Common myeloid progenitor, CD34-positive (primary cell): ENCODE measurements around the gene RBFOX2.

Experiments
- CTCF ChIA-PET: fragments of 350-600 bp; sonication (Branson Sonifier 250); formaldehyde crosslinking; loops from one replicate; lab custom pipeline; 2021; ENCODE audit warnings: antibody characterized with exemption; lab: Charles Lee
- POLR2A ChIA-PET: fragments of 350-600 bp; sonication (Branson Sonifier 250); formaldehyde crosslinking; loops from one replicate; lab custom pipeline; 2021; ENCODE audit warnings: antibody characterized with exemption; lab: Charles Lee
- DNase-seq, 3 donors: peaks; one replicate each; pipeline versions ENCODE4 v3.0.0 to v3.0.0-alpha.2; 2013
- H3K27ac ChIP-seq, 2 experiments: 1 replicate in 1 of 2; 2 replicates in 1 of 2; pipeline ENCODE4 v1.7.0; 2013; ENCODE audit warnings: inconsistent platforms in 2 of 2, low read length in 2 of 2, mild to moderate bottlenecking in 2 of 2, low read depth in 1 of 2, moderate library complexity in 1 of 2; ENCODE audit not compliant: severe bottlenecking in 2 of 2, insufficient read depth in 1 of 2, poor library complexity in 1 of 2
- H3K27me3 ChIP-seq, 5 experiments: replicated peaks in 2 of 5; 1 replicate in 3 of 5; 2 replicates in 2 of 5; pipeline versions ENCODE4 v1.6.1 to v1.7.0; 2013; ENCODE audit warnings: low read length in 4 of 5, mild to moderate bottlenecking in 2 of 5, moderate library complexity in 2 of 5, inconsistent platforms in 1 of 5; ENCODE audit not compliant: insufficient read depth in 5 of 5, control insufficient read depth in 4 of 5
- H3K36me3 ChIP-seq, 4 experiments: 1 replicate in 2 of 4; 2 replicates in 2 of 4; pipeline versions ENCODE4 v1.6.1 to v1.7.0; 2013; ENCODE audit warnings: low read length in 3 of 4, control low read depth in 1 of 4, mild to moderate bottlenecking in 1 of 4; ENCODE audit not compliant: control insufficient read depth in 4 of 4, insufficient read depth in 4 of 4
- H3K4me1 ChIP-seq, 4 experiments: 1 replicate in 3 of 4; 2 replicates in 1 of 4; pipeline versions ENCODE4 v1.6.1 to v1.7.1; 2013; ENCODE audit warnings: low read length in 3 of 4, mild to moderate bottlenecking in 3 of 4, control low read depth in 1 of 4, inconsistent platforms in 1 of 4, moderate library complexity in 1 of 4; ENCODE audit not compliant: control insufficient read depth in 4 of 4, insufficient read depth in 4 of 4; ENCODE audit errors: control extremely low read depth in 1 of 4
- H3K4me3 ChIP-seq, 7 experiments: 1 replicate in 4 of 7; 2 replicates in 3 of 7; pipeline versions ENCODE4 v1.5.1 to v1.7.0; 2013; ENCODE audit warnings: mild to moderate bottlenecking in 7 of 7, low read length in 6 of 7, moderate library complexity in 6 of 7, inconsistent platforms in 2 of 7, low read depth in 2 of 7, control low read depth in 1 of 7; ENCODE audit not compliant: insufficient read depth in 4 of 7, control insufficient read depth in 1 of 7; ENCODE audit errors: extremely low read depth in 1 of 7
- H3K9me3 ChIP-seq, 5 experiments: 1 replicate in 4 of 5; 2 replicates in 1 of 5; pipeline versions ENCODE4 v1.6.1 to v1.7.1; 2013; ENCODE audit warnings: low read length in 4 of 5, mild to moderate bottlenecking in 2 of 5, inconsistent platforms in 1 of 5, low read depth in 1 of 5, moderate library complexity in 1 of 5; ENCODE audit not compliant: control insufficient read depth in 4 of 5, insufficient read depth in 2 of 5; ENCODE audit errors: control extremely low read depth in 1 of 5
- WGBS: methylation state at CpG from one replicate; pipeline ENCODE4 v1.1.5; 2013; ENCODE audit not compliant: insufficient coverage; 5-methylcytosine and 5-hydroxymethylcytosine counted together

RBFOX2 gene

GRCh38 chr22:36029406-36029755, 757 bp upstream of the RBFOX2 start:
- WGBS = 61% methylated on average over 5 of the region's 7 CpGs
- POLR2A ChIA-PET = no interaction called here
- H3K27ac ChIP-seq = peak overlapping the region in 1 of 2 experiments; percentile 34

GRCh38 chr22:36027935-36028645, 534 bp downstream of the RBFOX2 start:
- WGBS = under 1% methylated on average over 57 of the region's 87 CpGs
- peak in 1 of 3 donors; percentile 8 for DNase-seq
- ChIA-PET POLR2A (interaction anchor here (0.5 kb wide), 2 partner anchors 23 to 48 kb away, joined by 3 read pairs; no protein-coding TSS in a partner anchor), CTCF (interaction anchor here (0.9 to 3.1 kb wide), 2 partner anchors 12 to 37 kb away, joined by 3 to 13 read pairs; no protein-coding TSS in a partner anchor)
- Histone ChIP-seq H3K27ac (no peak overlapping the region), H3K4me3 (peak overlapping the region; percentile 59 to 89 (median 72)), H3K27me3 (peaks cover 0 to 2% (median 0%) of the 10 kb centered on the region in 5 experiments), H3K4me1 (peaks cover 5 to 19% (median 13%) of the 10 kb centered on the region in 4 experiments), H3K9me3 (no peaks in the 10 kb centered on the region), H3K36me3 (no peaks in the 10 kb centered on the region)

More at GRCh38 chr22:36029406-36029755, 757 bp upstream of the RBFOX2 start:
- Histone ChIP-seq H3K4me3 (peak overlapping the region; percentile 46 to 89 (median 75)), H3K9me3 (no peaks in the 10 kb centered on the region), H3K36me3 (no peaks in the 10 kb centered on the region), H3K27me3 (peaks cover 0 to 2% (median 0%) of the 10 kb centered on the region in 5 experiments), H3K4me1 (peaks cover 5 to 19% (median 13%) of the 10 kb centered on the region in 4 experiments)
- CTCF ChIA-PET = interaction anchor here (0.8 to 2.8 kb wide), 2 partner anchors 9 to 37 kb away, joined by 3 to 7 read pairs; no protein-coding TSS in a partner anchor
- no peak for DNase-seq

DNA sequence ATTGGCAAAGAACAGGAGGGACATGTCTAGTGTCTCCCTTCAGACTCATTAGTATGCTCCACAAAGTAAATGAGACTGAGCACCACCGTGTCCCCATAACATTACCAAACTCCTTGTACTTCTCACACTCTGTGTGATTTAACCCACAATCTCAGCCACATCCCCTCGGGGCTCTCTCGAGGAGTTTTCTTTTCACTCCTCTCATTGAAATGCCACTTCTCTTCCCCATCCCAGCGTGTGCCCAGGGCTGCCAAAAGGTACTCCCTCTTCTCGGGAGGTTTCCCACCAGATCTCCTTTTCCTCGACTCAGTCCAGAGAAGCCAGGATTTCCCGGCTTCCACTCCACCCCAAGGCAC, 1.1 kb downstream of the RBFOX2 start:
- H3K4me1 ChIP-seq = peaks cover 5 to 21% (median 13%) of the 10 kb centered on the region in 4 experiments
- no peaks in the 10 kb centered on the region for H3K9me3 ChIP-seq
- ChIA-PET POLR2A (no interaction called here), CTCF (interaction anchor here (0.6 to 3.1 kb wide), 3 partner anchors 8 to 38 kb away, joined by 3 to 13 read pairs (median 4); no protein-coding TSS in a partner anchor)
- H3K36me3 ChIP-seq = no peaks in the 10 kb centered on the region
- peaks cover 0 to 2% (median 0%) of the 10 kb centered on the region in 5 experiments for H3K27me3 ChIP-seq
- DNase-seq = peak in 2 of 3 donors; percentile 28 to 46
- H3K27ac ChIP-seq = no peak overlapping the region
- H3K4me3 ChIP-seq = peak overlapping the region in 6 of 7 experiments; percentile 59 to 89 (median 72)
- WGBS = 6% methylated on average over 7 of the region's 7 CpGs

DNA sequence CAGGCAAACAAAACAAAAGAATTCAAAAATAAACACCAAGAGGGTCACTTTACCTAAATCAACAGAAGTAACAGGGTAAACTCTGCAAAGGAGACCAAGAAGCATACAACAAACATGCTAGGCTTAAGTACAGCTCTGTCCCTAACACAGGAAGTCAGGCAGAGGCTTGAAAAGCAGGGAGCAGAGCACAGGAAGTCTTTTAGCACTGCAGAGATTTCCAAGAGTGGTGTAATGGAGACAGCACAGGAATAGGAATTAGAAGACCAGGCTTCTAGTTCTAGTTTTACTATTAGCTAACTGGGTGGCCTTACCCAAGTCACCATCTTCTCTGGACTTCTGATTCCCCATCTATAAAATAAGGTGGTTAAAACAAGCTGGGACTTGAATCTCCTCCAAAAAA, 1.9 kb downstream of the RBFOX2 start:
- no peaks in the 10 kb centered on the region for H3K9me3 ChIP-seq
- no peak overlapping the region for H3K4me3 ChIP-seq
- H3K27ac ChIP-seq = no peak overlapping the region
- ChIA-PET CTCF (interaction anchor here (0.6 to 3.1 kb wide), 3 partner anchors 8 to 39 kb away, joined by 3 to 13 read pairs (median 4); no protein-coding TSS in a partner anchor), POLR2A (no interaction called here)
- no peaks in the 10 kb centered on the region for H3K36me3 ChIP-seq
- H3K27me3 ChIP-seq = peaks cover 0 to 2% (median 0%) of the 10 kb centered on the region in 5 experiments
- peaks cover 8 to 29% (median 20%) of the 10 kb centered on the region in 4 experiments for H3K4me1 ChIP-seq
- no peak for DNase-seq

- Histone ChIP-seq H3K4me1 (peaks cover 14 to 34% (median 20%) of the 10 kb centered on the region in 4 experiments), H3K4me3 (no peak overlapping the region), H3K9me3 (no peaks in the 10 kb centered on the region), H3K36me3 (no peaks in the 10 kb centered on the region), H3K27me3 (peaks cover 0 to 1% (median 0%) of the 10 kb centered on the region in 5 experiments), H3K27ac (no peak overlapping the region)
- ChIA-PET POLR2A (interaction anchor here (0.6 kb wide), 1 partner anchor 41 kb away, joined by 3 read pairs; no protein-coding TSS in a partner anchor), CTCF (interaction anchor here (0.9 to 3.1 kb wide), 3 partner anchors 8 to 43 kb away, joined by 4 to 14 read pairs (median 4); no protein-coding TSS in a partner anchor)
- DNase-seq = no peak
These were observed 5.9 kb downstream of the RBFOX2 start for GRCh38 chr22:36022697-36023096.

DNA sequence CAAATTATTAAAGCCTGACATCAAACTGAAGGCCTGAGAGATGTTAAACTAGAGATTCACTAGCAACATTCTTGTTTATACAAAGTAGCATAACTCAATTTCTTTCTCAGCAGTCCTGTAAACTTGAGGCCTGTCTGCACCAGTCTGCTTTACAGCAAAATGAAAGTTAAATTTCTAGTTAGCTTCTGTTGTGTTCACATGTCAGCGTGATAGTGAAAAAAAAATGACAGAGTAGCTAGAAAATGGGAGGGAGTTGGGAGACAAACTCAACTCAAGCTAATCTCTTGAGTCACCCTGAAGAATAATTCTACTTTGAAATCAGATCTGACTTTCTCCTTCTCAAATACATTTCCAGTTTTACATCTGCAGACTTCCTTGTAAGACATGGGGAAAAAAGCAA, 6.5 kb downstream of the RBFOX2 start:
- H3K27me3 ChIP-seq = no peaks in the 10 kb centered on the region
- peak in 2 of 3 donors; percentile 46 to 59 for DNase-seq
- CTCF ChIA-PET = interaction anchor here (0.9 to 3.1 kb wide), 2 partner anchors 11 to 43 kb away, joined by 4 to 14 read pairs; no protein-coding TSS in a partner anchor
- H3K9me3 ChIP-seq = no peaks in the 10 kb centered on the region
- peaks cover 14 to 35% (median 24%) of the 10 kb centered on the region in 4 experiments for H3K4me1 ChIP-seq
- H3K27ac ChIP-seq = no peak overlapping the region
- peak overlapping the region in 1 of 7 experiments; percentile 4 for H3K4me3 ChIP-seq
- no CpG with 5 or more reads among the region's 1 CpG for WGBS
- POLR2A ChIA-PET = interaction anchor here (0.6 kb wide), 1 partner anchor 40 kb away, joined by 3 read pairs; no protein-coding TSS in a partner anchor
- no peaks in the 10 kb centered on the region for H3K36me3 ChIP-seq
